NOMO-1 treated with DMSO at 0.1 percent for 48 hours (cell line): Measurements from ENCODE around the gene CACNA1E.
A peak's percentile ranks its signal among the peaks of the same experiment; 100 is the strongest.

ENCODE experiments used
- DNase-seq: peaks from one replicate; lab custom pipeline; 2025; ENCODE audit not compliant: unreplicated experiment; lab: John Stamatoyannopoulos, UW

Gene CACNA1E

DNA sequence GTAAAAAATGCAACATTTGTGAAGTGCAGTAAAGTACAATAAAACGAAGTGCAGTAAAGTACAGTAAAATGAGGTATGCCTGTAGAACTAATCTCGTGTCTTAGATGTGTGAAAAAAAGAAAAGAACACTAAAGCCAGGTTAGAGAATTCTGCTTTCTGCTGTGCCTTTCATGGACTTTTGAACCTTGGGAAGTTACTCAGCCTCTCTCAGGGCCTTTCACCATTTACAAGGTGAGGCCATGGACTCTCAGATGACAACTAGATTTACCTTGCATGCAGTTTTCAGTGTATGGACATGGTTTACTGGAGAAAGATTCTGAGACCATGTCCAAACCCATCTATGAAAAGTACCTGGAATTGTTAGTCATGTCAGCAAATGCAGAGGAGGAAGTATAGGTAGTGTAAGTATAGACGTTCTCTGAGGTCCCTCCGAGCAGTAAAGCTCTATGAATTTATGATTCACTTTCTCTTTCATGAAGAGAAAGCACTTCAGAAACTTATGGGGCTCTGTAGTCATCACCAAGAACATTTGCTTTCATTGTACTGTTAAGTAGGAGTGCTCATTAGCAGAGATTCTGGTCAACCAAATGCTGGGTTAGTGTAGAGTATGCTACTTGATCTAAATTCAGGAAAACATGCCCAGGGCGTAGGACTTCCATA lies 143.1 kb downstream of the CACNA1E start:
- DNase-seq, result no peak

- DNase-seq, result no peak
These were observed 147.1 kb downstream of the CACNA1E start for GRCh38 chr1:181630398-181630797.

DNA sequence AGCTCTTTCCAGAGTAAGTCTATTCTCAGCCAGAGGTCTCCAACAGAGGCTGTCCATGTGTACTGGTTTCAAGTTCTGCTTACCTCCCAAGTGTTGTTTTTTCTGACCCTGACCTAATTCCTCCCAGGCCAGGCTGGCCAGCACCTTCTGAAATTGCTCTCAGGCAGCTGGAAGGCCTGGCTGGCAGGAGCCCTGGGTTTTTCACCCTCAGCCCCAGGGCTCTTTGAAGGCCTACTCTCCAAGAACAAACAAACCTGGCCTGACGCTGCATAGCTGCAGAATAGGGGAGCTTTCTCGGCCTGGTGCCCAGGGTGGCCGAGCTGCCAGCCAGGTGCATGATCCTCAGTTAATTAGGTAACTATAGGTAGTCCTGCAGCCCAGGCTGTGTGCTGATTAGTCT lies 147.5 kb downstream of the CACNA1E start:
- DNase-seq, result no peak

DNA sequence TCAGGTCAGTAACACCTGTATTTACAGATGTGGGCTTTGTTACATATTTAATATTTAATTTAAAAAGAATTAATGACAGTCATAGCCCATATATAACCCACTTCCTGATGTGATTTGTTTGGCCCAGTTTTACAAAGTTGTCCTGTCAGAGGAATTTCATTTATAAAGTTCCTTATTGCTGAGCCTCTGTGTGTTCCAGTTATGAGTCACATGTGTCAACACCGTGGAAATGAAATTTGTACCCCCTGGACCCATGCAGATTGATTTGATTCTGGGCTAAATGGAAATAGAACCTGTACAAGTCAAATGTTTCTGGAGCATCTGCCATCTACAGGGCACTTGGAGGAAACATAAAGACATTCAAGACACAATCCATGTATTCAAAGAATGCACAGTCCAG lies 149.2 kb downstream of the CACNA1E start:
- DNase-seq, result no peak

- no peak for DNase-seq
These were observed 149.6 kb downstream of the CACNA1E start for GRCh38 chr1:181632960-181633359.

DNA sequence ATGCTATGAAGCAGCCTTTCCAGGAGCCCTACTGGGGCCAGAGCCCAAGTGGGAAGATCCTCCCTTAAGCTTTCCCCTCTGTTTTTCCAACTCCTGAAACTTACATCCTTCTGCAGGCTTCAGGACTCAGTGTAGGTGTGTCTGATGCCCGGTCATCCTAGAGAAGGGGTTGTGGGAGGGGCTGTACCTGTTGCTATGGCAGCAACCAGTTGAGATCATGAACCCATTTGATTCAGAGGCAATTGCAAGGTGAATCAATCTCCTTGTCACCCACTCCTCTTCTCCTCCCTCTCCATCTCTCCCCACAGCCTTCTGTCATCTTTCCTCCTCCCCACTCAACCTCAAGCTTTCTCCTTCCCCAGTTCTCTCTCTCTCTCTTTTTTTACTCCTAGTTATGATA lies 151.8 kb downstream of the CACNA1E start:
- no peak for DNase-seq

- no peak for DNase-seq
These were observed 154.7 kb downstream of the CACNA1E start for GRCh38 chr1:181637998-181638397.

DNA sequence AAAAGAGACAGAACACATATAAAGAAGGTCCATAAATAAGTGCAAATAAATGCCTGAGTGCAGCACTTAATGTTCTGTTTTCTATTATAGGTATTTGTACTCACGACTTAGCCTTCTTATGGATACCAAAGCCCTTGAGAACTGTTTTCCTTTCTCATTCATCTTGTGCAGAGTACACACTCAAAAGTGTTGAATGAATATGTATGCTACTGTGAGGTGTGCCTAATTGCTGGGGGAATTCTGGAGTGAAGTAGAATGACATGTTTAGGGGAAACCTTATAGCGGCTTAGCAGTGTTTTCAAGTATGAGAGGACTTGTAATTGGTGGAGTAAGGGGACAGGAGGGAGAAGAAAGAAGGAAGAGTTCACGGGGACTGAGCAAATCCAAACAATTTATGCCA lies 157.6 kb downstream of the CACNA1E start:
- DNase-seq, result no peak

- DNase-seq, result no peak
These were observed 160.3 kb downstream of the CACNA1E start for GRCh38 chr1:181643631-181644030.

- no peak for DNase-seq
These were observed 161.9 kb downstream of the CACNA1E start for GRCh38 chr1:181645171-181645570.

GRCh38 chr1:181646710-181647109 lies 163.4 kb downstream of the CACNA1E start:
- no peak for DNase-seq

GRCh38 chr1:181647314-181648035 lies 164.2 kb downstream of the CACNA1E start:
- DNase-seq, result peak; percentile 49

- no peak for DNase-seq
These were observed 168.0 kb downstream of the CACNA1E start for GRCh38 chr1:181651276-181651675.

DNA sequence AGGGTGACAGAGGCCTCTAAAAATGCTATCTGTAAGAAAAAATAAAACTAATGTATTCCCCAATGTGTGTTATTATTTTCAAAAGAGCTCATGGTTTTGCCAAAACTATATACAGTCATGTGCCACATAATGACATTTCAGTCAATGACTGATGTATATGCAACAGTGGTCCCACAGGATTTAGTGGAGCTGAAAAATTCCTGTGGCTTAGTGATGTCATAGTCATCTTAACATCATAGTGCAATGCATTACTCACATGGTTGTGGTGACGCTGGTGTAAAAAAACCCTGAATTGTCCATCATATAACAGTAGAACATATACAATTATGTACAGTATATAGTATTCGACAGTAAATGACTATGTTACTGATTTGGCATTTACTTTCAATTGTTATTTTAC lies 172.4 kb downstream of the CACNA1E start:
- DNase-seq, result no peak

DNA sequence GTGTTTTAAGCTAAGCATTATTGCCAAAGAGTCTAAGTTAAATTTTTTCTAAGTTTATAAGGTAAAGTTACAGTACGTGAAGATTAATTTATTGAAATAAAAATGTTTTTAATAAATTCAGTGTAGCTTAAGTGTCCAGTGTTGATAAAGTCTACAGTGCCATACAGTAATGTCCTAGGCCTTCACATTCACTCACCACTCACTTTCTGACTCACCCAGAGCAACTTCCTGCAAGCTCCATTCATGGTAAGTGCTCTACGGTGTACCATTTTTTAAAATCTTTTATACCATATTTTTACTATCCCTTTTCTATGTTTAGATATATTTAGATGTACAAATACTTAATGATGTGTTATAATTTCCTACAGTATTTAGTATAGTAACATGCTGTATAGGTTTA lies 173.2 kb downstream of the CACNA1E start:
- no peak for DNase-seq

GRCh38 chr1:181658581-181658980 lies 175.3 kb downstream of the CACNA1E start:
- DNase-seq, result no peak

- DNase-seq, result no peak
These were observed 176.1 kb downstream of the CACNA1E start for GRCh38 chr1:181659321-181659957.

- no peak for DNase-seq
These were observed 177.3 kb downstream of the CACNA1E start for GRCh38 chr1:181660621-181661020.

DNA sequence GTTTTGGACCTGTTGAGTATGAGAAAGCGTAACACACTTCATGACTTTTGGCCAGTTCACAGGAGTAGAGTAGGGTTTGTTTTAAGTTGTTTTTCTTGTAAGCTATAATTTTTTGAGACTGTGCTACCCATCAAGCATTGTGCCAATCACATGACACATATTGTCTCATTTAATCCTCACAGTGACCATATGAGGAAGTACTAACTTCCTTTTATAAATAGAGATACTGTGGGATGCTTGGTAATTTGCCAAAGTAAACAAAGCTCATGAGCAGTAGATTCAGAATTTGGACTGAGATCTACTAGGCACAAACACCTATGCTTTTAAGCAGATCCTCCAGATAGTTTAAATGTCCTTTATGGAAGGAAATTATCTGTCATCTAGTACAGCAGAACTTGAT lies 178.3 kb downstream of the CACNA1E start:
- peak; percentile 25 for DNase-seq

DNA sequence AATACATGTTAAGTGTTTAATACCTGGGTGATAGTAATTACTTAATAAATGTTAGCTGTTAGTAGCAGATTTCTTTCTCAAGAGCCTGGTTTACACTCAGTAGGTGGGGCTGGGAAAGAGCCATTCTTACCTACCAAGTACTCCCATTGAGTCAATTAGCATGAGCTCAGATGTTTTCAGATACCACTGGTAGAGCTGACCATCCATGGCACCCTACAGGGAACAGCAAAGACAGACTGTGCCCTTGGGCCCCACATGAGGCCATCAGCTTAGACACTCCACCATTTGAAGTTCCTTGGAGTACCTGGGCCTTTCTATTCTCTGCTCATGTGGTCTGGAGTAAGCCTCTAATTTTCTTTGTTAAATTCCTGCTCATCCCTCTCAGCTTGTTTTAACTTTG lies 179.3 kb downstream of the CACNA1E start:
- no peak for DNase-seq

DNA sequence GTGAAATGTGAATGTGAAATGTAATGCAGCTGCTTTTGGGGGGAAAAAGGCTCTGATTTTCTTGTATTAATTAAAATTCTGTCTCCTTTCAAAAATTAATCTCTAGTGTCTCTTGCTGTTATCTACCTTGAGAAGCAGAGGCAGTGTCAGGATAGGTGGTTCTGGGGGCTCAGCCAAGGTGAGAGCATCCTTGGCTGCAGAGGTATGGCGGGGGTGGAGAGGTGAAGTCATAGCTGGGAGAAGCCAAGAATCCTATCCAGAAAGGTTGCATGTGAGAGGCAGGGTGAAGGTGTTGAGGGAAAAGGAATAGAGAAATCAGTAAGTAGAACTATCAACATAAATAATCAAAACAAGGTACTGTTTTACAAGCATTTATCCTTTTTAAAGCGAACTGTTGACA lies 181.2 kb downstream of the CACNA1E start:
- no peak for DNase-seq

- DNase-seq, result peak; percentile 26
These were observed 185.9 kb downstream of the CACNA1E start for GRCh38 chr1:181669246-181669645.
